Cardiac fibroblast (primary cell): ENCODE data around the gene CRHR1.

Experiments
- DNase-seq, 2 donors: peaks; one replicate each; pipeline versions ENCODE4 v3.0.0 to v3.0.0-alpha.2; 2010; ENCODE audit warnings: low read depth in 2 of 2
- H3K4me3 ChIP-seq, 2 donors: replicated peaks in 1 of 2; 1 replicate in 1 of 2; 2 replicates in 1 of 2; pipeline ENCODE4 v1.5.1; 2011; ENCODE audit warnings: low read depth in 2 of 2, low read length in 2 of 2, mild to moderate bottlenecking in 2 of 2, moderate library complexity in 1 of 2
- CTCF ChIP-seq: IDR thresholded peaks from one replicate; pipeline ENCODE4 v1.5.1; 2011; ENCODE audit warnings: low read depth, mild to moderate bottlenecking, low read length, inconsistent platforms

Gene CRHR1

DNA sequence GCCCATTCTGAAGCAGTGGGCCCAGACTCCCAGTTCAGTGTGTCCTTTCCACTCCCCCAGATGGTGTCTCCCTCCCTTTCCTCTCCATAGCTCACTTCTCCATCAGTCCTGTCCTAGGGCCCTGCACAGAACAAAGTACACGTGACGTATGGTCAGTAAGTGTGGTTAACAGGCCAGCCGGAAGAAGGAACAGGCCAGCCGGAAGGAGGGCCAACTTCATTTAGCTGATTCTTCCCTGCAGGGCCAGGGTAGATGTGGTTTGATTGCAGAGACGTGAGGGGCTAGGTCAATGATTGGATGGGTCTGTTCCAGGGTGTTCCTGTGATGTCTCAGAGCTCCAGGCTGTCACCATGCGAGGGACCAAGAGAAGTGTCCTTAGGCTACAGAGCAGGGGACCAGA is 31.6 kb downstream of the CRHR1 start:
- TF ChIP-seq CTCF = no peak
- H3K4me3 ChIP-seq = no peak overlapping the region
- DNase-seq = no peak

GRCh38 chr17:45818041-45818440 is 33.9 kb downstream of the CRHR1 start:
- no peak for TF ChIP-seq CTCF
- DNase-seq = no peak
- H3K4me3 ChIP-seq = no peak overlapping the region

DNA sequence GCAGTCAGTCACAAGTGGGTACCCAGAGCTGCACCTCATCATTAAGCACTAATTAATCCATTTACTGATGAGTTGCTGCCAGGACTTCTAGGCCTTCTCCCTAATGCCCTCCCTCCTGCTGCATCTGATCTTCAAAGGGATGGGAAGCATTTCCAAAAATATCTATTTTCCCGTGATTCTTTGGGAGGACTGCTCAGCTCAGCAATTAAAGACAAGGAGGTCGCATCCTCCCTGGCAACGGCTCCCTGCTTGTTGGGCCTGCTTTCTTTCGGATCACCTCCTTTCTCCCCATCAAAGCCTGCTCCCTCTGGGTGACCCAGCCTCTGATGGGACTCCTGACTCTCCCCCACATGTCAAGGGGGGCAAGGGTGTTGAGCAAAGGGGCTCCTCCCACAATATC is 34.6 kb downstream of the CRHR1 start:
- H3K4me3 ChIP-seq = no peak overlapping the region
- DNase-seq = no peak
- no peak for TF ChIP-seq CTCF

GRCh38 chr17:45819632-45820031 is 35.5 kb downstream of the CRHR1 start:
- no peak for DNase-seq
- no peak for TF ChIP-seq CTCF
- no peak overlapping the region for H3K4me3 ChIP-seq

- no peak for DNase-seq
- no peak overlapping the region for H3K4me3 ChIP-seq
- no peak for TF ChIP-seq CTCF
Measured at GRCh38 chr17:45820052-45820780, 36.1 kb downstream of the CRHR1 start.

DNA sequence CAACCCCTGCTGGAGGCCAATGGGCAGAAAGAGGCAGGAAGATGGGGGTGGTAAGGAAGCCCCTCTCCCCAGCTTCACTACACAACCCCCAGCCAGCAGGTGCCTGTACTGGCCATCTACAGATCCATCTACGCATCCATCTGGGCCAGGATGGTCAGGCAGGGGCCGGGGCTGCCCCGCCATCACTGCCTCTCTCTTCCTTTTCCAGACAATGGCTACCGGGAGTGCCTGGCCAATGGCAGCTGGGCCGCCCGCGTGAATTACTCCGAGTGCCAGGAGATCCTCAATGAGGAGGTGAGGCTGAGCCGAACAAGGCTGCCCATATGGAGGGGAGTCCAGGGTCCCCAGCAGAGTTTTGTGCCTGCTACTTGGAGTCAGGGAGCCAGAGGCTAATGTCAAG is 37.0 kb downstream of the CRHR1 start:
- TF ChIP-seq CTCF = no peak
- no peak overlapping the region for H3K4me3 ChIP-seq
- no peak for DNase-seq

- no peak overlapping the region for H3K4me3 ChIP-seq
- DNase-seq = no peak
- TF ChIP-seq CTCF = no peak
Measured at GRCh38 chr17:45823598-45823997, 39.5 kb downstream of the CRHR1 start.
